SK-N-SH treated with all-trans-retinoic acid at 6 μM for 48 hours (cell line): Measurements from ENCODE around the gene GPC6.

Experiments
- ATAC-seq: fragments of 200-7000 bp; cut with Tn5 transposase; 3 replicates; pipeline ENCODE4 v1.9.1; 2020; ENCODE audit warnings: mild to moderate bottlenecking, moderate library complexity
- ARNTL ChIP-seq: fragments of 450-650 bp; formaldehyde crosslinking; IDR thresholded peaks from 2 replicates; pipeline ENCODE4 v1.5.0; 2020; ENCODE audit warnings: low read depth, mild to moderate bottlenecking, moderate library complexity, borderline replicate concordance
- CREB5 ChIP-seq: fragments of 250-450 bp; sonication (Bioruptor Pico); IDR thresholded peaks from 2 replicates; pipeline ENCODE4 v1.5.1; 2020; ENCODE audit warnings: low read depth, mild to moderate bottlenecking, moderate library complexity
- CSDC2 ChIP-seq: fragments of 250-450 bp; sonication (Bioruptor Pico); IDR thresholded peaks from 2 replicates; pipeline ENCODE4 v1.5.0; 2020; ENCODE audit warnings: mild to moderate bottlenecking, moderate library complexity
- ESRRG ChIP-seq: fragments of 250-450 bp; sonication (Bioruptor Pico); IDR thresholded peaks from 2 replicates; pipeline ENCODE4 v1.6.1; 2021; ENCODE audit warnings: mild to moderate bottlenecking
- ISL1 ChIP-seq: fragments of 250-450 bp; sonication (Bioruptor Pico); IDR thresholded peaks from 2 replicates; pipeline ENCODE4 v2.1.2; 2022; ENCODE audit warnings: mild to moderate bottlenecking, moderate library complexity
- OSR1 ChIP-seq: fragments of 250-450 bp; sonication (Bioruptor Pico); IDR thresholded peaks from 2 replicates; pipeline ENCODE4 v1.8.0; 2022; ENCODE audit warnings: moderate library complexity, mild to moderate bottlenecking, inconsistent platforms
- PATZ1 ChIP-seq: fragments of 250-450 bp; sonication (Bioruptor Pico); IDR thresholded peaks from 2 replicates; pipeline ENCODE4 v1.8.0; 2020; ENCODE audit warnings: mild to moderate bottlenecking, moderate library complexity, borderline replicate concordance
- PPARA ChIP-seq: fragments of 250-450 bp; sonication (Bioruptor Pico); IDR thresholded peaks from 2 replicates; pipeline ENCODE4 v1.5.0; 2020; ENCODE audit warnings: mild to moderate bottlenecking, borderline replicate concordance
- RARB ChIP-seq: fragments of 250-450 bp; sonication (Bioruptor Pico); IDR thresholded peaks from 2 replicates; pipeline ENCODE4 v1.8.0; 2021; ENCODE audit warnings: mild to moderate bottlenecking, moderate library complexity
- SNAI2 ChIP-seq: fragments of 250-450 bp; sonication (Bioruptor Pico); IDR thresholded peaks from 2 replicates; pipeline ENCODE4 v1.5.0; 2020; ENCODE audit warnings: mild to moderate bottlenecking, moderate library complexity
- TCF4 ChIP-seq: fragments of 250-450 bp; sonication (Bioruptor Pico); IDR thresholded peaks from 2 replicates; pipeline ENCODE4 v1.8.0; 2021; ENCODE audit warnings: mild to moderate bottlenecking, moderate library complexity, borderline replicate concordance
- TOX ChIP-seq: fragments of 250-450 bp; sonication (Bioruptor Pico); IDR thresholded peaks from 2 replicates; pipeline ENCODE4 v1.8.0; 2021; ENCODE audit warnings: mild to moderate bottlenecking, moderate library complexity, borderline replicate concordance
- ZC3H10 ChIP-seq: fragments of 250-450 bp; sonication (Bioruptor Pico); IDR thresholded peaks from 2 replicates; pipeline ENCODE4 v1.5.1; 2021; ENCODE audit warnings: mild to moderate bottlenecking, moderate library complexity
- ZFP3 ChIP-seq: fragments of 250-450 bp; sonication (Bioruptor Pico); IDR thresholded peaks from 2 replicates; pipeline ENCODE4 v1.5.0; 2020; ENCODE audit warnings: mild to moderate bottlenecking, moderate library complexity
- ZNF565 ChIP-seq: fragments of 450-650 bp; formaldehyde crosslinking; conservative IDR thresholded peaks from 2 replicates; pipeline ENCODE4 v1.5.0; 2020; ENCODE audit warnings: low read depth, mild to moderate bottlenecking, moderate library complexity
- ZNF70 ChIP-seq: fragments of 450-650 bp; formaldehyde crosslinking; IDR thresholded peaks from 2 replicates; pipeline ENCODE4 v1.5.0; 2020; ENCODE audit warnings: mild to moderate bottlenecking, moderate library complexity
- ZNF8 ChIP-seq: fragments of 450-650 bp; formaldehyde crosslinking; IDR thresholded peaks from 2 replicates; pipeline ENCODE4 v1.5.0; 2020; ENCODE audit warnings: mild to moderate bottlenecking, moderate library complexity
- TF ChIP-seq, protein P1 (sequence below): fragments of 250-450 bp; sonication (Bioruptor Pico); IDR thresholded peaks from 2 replicates; pipeline ENCODE4 v1.5.0; 2020; ENCODE audit warnings: mild to moderate bottlenecking, moderate library complexity
- TF ChIP-seq, protein P2 (sequence below): fragments of 250-450 bp; sonication (Bioruptor Pico); IDR thresholded peaks from 2 replicates; pipeline ENCODE4 v1.5.1; 2021; ENCODE audit warnings: mild to moderate bottlenecking, moderate library complexity
- TF ChIP-seq, protein P3 (sequence below): fragments of 250-450 bp; sonication (Bioruptor Pico); IDR thresholded peaks from 2 replicates; pipeline ENCODE4 v1.8.0; 2021; ENCODE audit warnings: low read depth, mild to moderate bottlenecking, moderate library complexity, borderline replicate concordance

GPC6 gene

GRCh38 chr13:93758575-93758974, 532.0 kb downstream of the GPC6 start:
- TF ChIP-seq ZNF565 (CRISPR knock-in tag) (no peak), CREB5 (CRISPR knock-in tag) (no peak), CSDC2 (CRISPR knock-in tag) (no peak), PPARA (CRISPR knock-in tag) (no peak), ZC3H10 (no peak)
- TF ChIP-seq, protein P1, sequence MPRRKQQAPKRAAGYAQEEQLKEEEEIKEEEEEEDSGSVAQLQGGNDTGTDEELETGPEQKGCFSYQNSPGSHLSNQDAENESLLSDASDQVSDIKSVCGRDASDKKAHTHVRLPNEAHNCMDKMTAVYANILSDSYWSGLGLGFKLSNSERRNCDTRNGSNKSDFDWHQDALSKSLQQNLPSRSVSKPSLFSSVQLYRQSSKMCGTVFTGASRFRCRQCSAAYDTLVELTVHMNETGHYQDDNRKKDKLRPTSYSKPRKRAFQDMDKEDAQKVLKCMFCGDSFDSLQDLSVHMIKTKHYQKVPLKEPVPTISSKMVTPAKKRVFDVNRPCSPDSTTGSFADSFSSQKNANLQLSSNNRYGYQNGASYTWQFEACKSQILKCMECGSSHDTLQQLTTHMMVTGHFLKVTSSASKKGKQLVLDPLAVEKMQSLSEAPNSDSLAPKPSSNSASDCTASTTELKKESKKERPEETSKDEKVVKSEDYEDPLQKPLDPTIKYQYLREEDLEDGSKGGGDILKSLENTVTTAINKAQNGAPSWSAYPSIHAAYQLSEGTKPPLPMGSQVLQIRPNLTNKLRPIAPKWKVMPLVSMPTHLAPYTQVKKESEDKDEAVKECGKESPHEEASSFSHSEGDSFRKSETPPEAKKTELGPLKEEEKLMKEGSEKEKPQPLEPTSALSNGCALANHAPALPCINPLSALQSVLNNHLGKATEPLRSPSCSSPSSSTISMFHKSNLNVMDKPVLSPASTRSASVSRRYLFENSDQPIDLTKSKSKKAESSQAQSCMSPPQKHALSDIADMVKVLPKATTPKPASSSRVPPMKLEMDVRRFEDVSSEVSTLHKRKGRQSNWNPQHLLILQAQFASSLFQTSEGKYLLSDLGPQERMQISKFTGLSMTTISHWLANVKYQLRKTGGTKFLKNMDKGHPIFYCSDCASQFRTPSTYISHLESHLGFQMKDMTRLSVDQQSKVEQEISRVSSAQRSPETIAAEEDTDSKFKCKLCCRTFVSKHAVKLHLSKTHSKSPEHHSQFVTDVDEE (CRISPR knock-in tag), result no peak
- 0 out of 3 replicates have a peak, but pooled peaks have one; percentile 18 for ATAC-seq

DNA sequence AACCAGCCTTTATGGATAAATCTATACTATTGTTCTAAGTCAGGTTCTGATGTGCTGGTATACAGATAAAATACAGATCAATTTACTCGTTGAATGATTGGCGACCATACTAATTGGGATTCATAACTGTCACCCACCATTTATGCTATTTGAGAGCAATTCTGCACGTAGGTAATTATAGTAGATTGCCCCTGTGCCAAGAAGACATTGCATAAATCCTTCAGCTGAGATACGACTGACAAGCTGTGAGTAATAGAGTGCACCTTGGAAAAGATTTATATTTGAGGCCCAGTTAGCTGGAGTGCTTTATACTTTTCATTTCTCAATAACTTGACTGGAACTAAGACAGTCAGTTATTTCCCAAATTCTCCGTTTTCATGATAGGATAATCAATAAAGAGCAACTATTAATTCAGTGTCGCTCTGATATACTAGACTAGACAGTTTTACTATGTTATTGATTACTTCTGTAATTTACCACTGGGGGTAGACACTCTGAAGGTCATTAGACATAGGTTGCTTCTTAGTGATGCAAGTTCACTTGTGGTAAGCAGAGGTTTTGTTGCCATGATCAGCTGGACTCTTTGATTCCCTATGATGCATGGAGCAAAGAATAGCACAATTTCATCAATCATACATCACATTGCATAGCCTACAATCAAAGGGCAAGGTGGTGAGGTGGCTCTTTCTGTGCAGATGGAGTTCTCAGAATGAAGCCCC, 536.3 kb downstream of the GPC6 start:
- ATAC-seq, result no peak
- no peak for TF ChIP-seq RARB
- no peak for TF ChIP-seq ZNF70 (CRISPR knock-in tag)
- TF ChIP-seq, protein P2, sequence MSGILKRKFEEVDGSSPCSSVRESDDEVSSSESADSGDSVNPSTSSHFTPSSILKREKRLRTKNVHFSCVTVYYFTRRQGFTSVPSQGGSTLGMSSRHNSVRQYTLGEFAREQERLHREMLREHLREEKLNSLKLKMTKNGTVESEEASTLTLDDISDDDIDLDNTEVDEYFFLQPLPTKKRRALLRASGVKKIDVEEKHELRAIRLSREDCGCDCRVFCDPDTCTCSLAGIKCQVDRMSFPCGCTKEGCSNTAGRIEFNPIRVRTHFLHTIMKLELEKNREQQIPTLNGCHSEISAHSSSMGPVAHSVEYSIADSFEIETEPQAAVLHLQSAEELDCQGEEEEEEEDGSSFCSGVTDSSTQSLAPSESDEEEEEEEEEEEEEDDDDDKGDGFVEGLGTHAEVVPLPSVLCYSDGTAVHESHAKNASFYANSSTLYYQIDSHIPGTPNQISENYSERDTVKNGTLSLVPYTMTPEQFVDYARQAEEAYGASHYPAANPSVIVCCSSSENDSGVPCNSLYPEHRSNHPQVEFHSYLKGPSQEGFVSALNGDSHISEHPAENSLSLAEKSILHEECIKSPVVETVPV (CRISPR knock-in tag), result no peak
- TF ChIP-seq ZNF8, result no peak
- no peak for TF ChIP-seq ZFP3 (CRISPR knock-in tag)
- no peak for TF ChIP-seq ZC3H10
- TF ChIP-seq, all 23 proteins: peak for 0

DNA sequence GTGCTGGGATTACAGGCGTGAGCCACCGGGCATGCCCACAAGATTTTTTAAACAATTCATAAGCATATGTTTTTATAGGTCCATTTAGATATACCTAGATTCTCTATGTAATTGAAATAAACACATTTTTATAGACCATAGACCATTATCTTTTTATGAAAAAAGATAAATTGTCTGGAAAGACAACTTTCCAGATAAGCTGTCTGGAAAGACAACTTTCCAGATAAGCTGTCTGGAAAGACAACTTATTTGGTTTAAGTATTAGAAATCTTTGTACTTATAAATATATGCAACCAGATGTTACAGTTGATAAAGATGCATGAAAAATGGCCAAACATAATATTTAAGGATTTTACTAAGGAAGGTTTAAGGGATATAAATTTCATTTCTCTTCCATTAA, 538.5 kb downstream of the GPC6 start:
- TF ChIP-seq PPARA (CRISPR knock-in tag), result no peak
- no peak for TF ChIP-seq ESRRG (CRISPR knock-in tag)
- TF ChIP-seq ISL1 (CRISPR knock-in tag), result no peak
- TF ChIP-seq CREB5 (CRISPR knock-in tag), result no peak
- TF ChIP-seq, all 23 proteins: peak for 0
- ATAC-seq, result no peak

DNA sequence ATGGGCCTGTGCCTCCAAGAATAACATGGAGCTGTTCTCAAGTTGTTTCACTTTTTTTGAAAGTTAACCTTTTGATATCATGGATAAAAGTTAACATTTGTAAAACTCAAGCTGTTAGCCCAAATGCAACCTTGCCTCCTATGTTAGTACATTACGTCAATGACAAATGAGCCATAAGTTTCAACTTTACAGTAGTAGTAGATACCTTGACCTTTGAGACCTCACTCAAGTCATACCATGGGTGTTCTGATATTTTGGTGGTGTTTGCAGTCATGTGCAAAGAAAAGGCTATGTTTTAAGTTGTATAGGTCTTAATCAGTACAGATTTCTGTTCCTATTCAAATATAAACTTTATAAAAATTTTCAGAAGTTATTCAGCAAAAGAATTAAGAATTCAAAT, 539.2 kb downstream of the GPC6 start:
- TF ChIP-seq, protein P2 (CRISPR knock-in tag), result no peak
- TF ChIP-seq CSDC2 (CRISPR knock-in tag) (no peak), PPARA (CRISPR knock-in tag) (no peak), SNAI2 (CRISPR knock-in tag) (no peak), TOX (CRISPR knock-in tag) (no peak), OSR1 (CRISPR knock-in tag) (no peak), ESRRG (CRISPR knock-in tag) (no peak), PATZ1 (no peak), ZC3H10 (no peak), ARNTL (CRISPR knock-in tag) (no peak), TCF4 (CRISPR knock-in tag) (no peak)
- TF ChIP-seq, protein P3, sequence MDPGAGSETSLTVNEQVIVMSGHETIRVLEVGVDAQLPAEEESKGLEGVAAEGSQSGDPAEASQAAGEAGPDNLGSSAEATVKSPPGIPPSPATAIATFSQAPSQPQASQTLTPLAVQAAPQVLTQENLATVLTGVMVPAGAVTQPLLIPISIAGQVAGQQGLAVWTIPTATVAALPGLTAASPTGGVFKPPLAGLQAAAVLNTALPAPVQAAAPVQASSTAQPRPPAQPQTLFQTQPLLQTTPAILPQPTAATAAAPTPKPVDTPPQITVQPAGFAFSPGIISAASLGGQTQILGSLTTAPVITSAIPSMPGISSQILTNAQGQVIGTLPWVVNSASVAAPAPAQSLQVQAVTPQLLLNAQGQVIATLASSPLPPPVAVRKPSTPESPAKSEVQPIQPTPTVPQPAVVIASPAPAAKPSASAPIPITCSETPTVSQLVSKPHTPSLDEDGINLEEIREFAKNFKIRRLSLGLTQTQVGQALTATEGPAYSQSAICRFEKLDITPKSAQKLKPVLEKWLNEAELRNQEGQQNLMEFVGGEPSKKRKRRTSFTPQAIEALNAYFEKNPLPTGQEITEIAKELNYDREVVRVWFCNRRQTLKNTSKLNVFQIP (CRISPR knock-in tag), result no peak
- ATAC-seq, result no peak
